WI38 (cell line): ENCODE data around the gene BMPR2.

Experiments
- H3K4me3 ChIP-seq: 2 replicates; pipeline ENCODE4 v1.5.1; 2011; ENCODE audit warnings: low read depth, mild to moderate bottlenecking, control low read depth, low read length
- TF ChIP-seq, protein P1 (sequence below): IDR thresholded peaks from 2 replicates; pipeline ENCODE4 v1.5.1; 2012; ENCODE audit warnings: low read depth, mild to moderate bottlenecking, control low read depth, low read length

BMPR2 gene

DNA sequence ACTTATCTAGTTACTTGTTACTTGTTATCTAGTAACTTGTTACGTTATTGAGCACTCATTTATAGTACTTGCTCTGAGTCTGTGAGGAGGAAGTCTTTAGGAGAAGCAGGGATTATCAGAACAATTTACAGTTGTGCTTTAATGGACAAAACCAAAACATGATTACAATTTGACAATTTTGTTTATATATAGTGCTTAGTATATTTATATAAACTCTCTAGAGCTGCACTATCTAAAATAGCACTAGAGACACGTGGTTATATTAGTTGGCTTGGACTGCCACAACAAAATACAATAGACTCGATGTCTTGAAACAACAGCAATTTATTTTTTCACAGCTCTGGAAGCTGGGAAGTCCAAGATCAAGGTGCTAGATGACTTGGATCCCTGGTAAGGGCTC lies 78.4 kb downstream of the BMPR2 start:
- no peak overlapping the region for H3K4me3 ChIP-seq
- TF ChIP-seq, protein P1, sequence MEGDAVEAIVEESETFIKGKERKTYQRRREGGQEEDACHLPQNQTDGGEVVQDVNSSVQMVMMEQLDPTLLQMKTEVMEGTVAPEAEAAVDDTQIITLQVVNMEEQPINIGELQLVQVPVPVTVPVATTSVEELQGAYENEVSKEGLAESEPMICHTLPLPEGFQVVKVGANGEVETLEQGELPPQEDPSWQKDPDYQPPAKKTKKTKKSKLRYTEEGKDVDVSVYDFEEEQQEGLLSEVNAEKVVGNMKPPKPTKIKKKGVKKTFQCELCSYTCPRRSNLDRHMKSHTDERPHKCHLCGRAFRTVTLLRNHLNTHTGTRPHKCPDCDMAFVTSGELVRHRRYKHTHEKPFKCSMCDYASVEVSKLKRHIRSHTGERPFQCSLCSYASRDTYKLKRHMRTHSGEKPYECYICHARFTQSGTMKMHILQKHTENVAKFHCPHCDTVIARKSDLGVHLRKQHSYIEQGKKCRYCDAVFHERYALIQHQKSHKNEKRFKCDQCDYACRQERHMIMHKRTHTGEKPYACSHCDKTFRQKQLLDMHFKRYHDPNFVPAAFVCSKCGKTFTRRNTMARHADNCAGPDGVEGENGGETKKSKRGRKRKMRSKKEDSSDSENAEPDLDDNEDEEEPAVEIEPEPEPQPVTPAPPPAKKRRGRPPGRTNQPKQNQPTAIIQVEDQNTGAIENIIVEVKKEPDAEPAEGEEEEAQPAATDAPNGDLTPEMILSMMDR, result no peak

DNA sequence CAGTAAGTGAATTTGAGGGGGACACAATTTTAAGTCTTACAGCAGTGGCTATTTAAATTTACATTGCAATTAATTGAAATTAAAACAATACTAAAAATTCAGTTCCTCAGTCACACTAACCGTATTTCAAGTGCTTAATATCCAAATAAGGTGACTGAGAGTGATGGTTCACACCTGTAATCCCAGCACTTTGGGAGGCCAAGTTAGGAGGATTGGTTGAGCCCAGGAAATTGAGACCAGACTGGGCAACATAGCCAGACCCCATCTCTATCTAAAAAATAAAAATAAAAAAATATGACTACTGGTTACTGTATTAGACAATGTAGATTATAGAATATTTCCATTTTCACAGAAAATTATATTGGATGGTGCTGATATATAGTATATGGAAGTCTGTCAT lies 79.0 kb downstream of the BMPR2 start:
- H3K4me3 ChIP-seq, result no peak overlapping the region
- TF ChIP-seq, protein P1, result no peak

DNA sequence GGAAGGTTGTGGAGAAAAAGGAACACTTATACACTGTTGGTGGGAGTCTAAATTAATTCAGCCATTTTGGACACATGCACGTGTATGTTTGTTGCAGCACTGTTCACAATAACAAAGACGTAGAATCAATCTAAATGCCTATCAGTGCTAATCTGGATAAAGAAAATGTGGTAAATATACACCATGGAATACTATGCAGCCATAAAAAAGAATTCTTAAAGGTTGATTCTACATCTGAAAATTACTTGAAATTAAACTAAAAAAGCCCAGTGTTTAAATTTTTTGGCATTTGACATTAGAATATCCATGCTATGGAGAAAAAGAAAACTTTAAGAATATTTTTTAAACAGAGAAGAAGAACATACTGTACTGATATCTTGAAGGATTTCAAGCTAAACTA lies 84.0 kb downstream of the BMPR2 start:
- H3K4me3 ChIP-seq, result no peak overlapping the region
- TF ChIP-seq, protein P1, result no peak

DNA sequence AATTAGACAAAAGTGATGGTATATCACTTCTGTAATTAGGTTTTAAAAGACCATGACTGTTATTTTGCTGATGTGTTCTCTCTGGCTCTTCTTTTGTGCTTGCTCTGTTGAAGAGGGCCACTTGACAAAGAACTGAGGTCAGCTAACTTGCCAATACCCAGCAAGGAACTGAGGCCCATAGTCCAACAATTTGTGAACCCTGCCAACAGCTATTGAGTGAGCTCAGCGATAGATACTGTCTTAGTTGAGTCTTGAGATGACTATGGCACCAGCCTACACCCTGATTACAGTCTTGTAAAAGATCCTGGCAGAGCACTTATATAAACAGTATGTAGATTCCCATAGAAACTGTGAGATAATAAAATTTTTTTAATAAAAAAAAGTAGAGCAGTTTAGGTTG lies 103.0 kb downstream of the BMPR2 start:
- TF ChIP-seq, protein P1, result no peak
- no peak overlapping the region for H3K4me3 ChIP-seq

DNA sequence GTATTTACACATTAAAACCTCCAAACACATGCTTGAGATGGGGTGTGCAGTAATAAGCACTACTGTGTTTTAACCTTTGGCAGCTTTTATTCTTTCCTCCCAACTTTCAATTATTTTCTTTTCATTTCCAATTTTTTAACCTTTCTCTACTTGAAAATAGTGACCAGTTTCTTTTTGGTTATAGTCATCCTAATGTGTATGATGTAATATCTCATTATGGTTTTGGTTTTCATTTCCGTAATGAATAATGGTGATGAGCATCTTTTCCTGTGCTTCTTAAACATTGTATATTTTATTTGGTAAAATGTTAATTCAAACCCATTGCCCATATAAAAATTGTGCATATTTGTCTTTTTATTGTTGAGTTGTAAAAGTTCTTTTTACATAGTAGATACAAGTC lies 103.5 kb downstream of the BMPR2 start:
- no peak overlapping the region for H3K4me3 ChIP-seq
- TF ChIP-seq, protein P1, result no peak

DNA sequence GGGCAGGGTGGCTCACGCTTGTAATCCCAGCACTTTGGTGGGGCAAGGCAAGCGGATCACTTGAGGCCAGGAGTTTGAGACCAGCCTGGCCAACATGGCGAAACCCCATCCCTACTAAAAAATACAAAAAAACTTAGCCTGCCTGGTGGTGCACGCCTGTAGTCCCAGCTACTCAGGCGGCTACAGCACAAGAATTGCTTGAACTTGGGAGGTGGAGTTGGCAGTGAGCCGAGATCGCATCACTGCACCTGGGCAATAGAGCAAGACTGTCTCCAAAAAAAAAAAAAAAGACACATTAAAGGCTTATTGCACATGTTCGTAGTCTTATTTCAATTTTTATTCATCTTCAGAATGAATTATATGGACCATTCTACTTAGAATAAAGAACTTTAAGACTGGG lies 110.2 kb downstream of the BMPR2 start:
- H3K4me3 ChIP-seq, result no peak overlapping the region
- TF ChIP-seq, protein P1, result no peak

DNA sequence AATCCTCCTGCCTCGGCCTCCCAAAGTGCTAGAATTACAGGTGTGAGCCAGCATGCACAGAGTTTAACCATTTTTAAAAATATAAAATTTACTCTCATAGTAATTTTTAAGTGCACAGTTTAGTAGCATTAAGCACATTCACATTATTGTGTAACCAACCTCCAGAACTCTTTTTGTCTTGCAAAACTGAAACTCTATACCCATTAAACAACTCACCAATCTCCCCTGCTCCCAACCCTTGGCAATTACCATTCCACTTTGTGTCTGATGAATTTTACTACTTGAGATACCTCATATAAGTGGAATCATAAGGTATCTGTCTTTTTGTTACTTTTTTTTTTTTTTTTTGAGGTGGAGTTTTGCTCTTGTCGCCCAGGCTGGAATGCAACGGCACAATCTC lies 112.5 kb downstream of the BMPR2 start:
- TF ChIP-seq, protein P1, result no peak
- no peak overlapping the region for H3K4me3 ChIP-seq

DNA sequence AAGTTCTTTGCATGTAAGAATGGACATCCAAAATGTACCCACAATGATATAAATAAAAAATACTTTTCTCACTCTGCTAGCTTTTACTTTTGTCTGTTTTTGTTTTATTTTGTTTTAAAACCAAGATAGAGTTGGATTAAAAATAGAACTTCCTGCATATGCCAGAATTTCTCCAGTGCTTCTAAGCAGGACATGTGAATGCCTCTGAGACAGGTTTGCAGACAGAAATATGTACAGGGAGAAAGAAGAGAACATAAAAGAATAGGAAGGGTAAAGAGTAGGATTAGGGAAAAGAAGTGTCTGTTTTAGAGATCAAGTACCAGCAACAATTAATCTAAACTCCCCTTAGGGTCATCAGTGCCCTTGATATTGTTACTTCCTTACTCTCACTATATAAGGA lies 114.4 kb downstream of the BMPR2 start:
- TF ChIP-seq, protein P1, result no peak

More for the DNA sequence above, 114.4 kb downstream of the BMPR2 start:
- H3K4me3 ChIP-seq, result no peak overlapping the region
